Measurements from ENCODE around the gene CCDC158. TPM values are rescaled to one million over a fixed set of nuclear protein-coding genes. Genes with fewer than 3 reads are reported as not detected.
"Not testable (repeated sequence)": the region's sequence is repeated elsewhere in the genome, so short reads cannot be mapped to it uniquely, and the experiment has no call there.

The CCDC158 gene
- total RNA-seq (1 to 10 TPM in 1 of 2 donors, under 1 TPM in 1; 0.99 to 2.9 TPM), polyA plus RNA-seq (ENCODE audit: insufficient read length in 2 of 2) (1 to 10 TPM; 1.2 to 1.5 TPM)
- long read RNA-seq, donor 1: 0 reads
- long read RNA-seq, donor 2: 0 reads
- long read RNA-seq, donor 3: 0 reads
- long read RNA-seq, donor 4: 0 reads

- H3K27ac ChIP-seq (ENCODE audit: low read depth, low read length): no peak within 1 kb of the TSS
Measured at GRCh38 chr4:76420762-76421581, at the start of gene CCDC158. Gene CCDC158 (minus strand): TSS chr4:76421141. CDS start chr4:76403207, 17,934 bp downstream.

GRCh38 chr4:76470532-76470931 lies 49.6 kb upstream of the CCDC158 start:
- Histone ChIP-seq H3K36me3 (ENCODE audit: control insufficient read depth, insufficient read depth, low read length) (no peaks in the 10 kb centered on the region), H3K27ac (ENCODE audit: low read depth, low read length) (peak overlapping the region; percentile 67), H3K4me1 (ENCODE audit: control insufficient read depth, insufficient read depth, low read length) (peaks cover 7% of the 10 kb centered on the region), H3K9me3 (ENCODE audit: control insufficient read depth, insufficient read depth, low read length) (no peaks in the 10 kb centered on the region), H3K4me3 (ENCODE audit: low read depth, low read length) (no peak overlapping the region), H3K27me3 (ENCODE audit: control insufficient read depth, insufficient read depth, low read length) (no peaks in the 10 kb centered on the region)
- WGBS (ENCODE audit: insufficient coverage): no CpG with 5 or more reads among the region's 1 CpG
- peak in 2 of 6 donors; percentile 73 to 82 for DNase-seq (ENCODE audit: low read depth in 4 of 6, low spot score in 6 of 6)

More at GRCh38 chr4:76420762-76421581, at the start of gene CCDC158:
- Histone ChIP-seq H3K27me3 (ENCODE audit: control insufficient read depth, insufficient read depth, low read length) (no peaks in the 10 kb centered on the region), H3K4me1 (ENCODE audit: control insufficient read depth, insufficient read depth, low read length) (peaks cover 13% of the 10 kb centered on the region), H3K9me3 (ENCODE audit: control insufficient read depth, insufficient read depth, low read length) (no peaks in the 10 kb centered on the region), H3K36me3 (ENCODE audit: control insufficient read depth, insufficient read depth, low read length) (no peaks in the 10 kb centered on the region), H3K4me3 (ENCODE audit: low read depth, low read length) (peak within 1 kb of the TSS; percentile 38)
- DNase-seq (ENCODE audit: low read depth in 4 of 6, low spot score in 6 of 6): peak in 3 of 6 donors; percentile 12 to 60 (median 52)
- WGBS (ENCODE audit: insufficient coverage): 12% methylated on average over 76 of the region's 79 CpGs

- Histone ChIP-seq H3K27ac (ENCODE audit: low read depth, low read length) (peak overlapping the region; percentile 67), H3K4me3 (ENCODE audit: low read depth, low read length) (no peak overlapping the region), H3K36me3 (ENCODE audit: control insufficient read depth, insufficient read depth, low read length) (no peaks in the 10 kb centered on the region), H3K4me1 (ENCODE audit: control insufficient read depth, insufficient read depth, low read length) (peaks cover 7% of the 10 kb centered on the region), H3K27me3 (ENCODE audit: control insufficient read depth, insufficient read depth, low read length) (no peaks in the 10 kb centered on the region), H3K9me3 (ENCODE audit: control insufficient read depth, insufficient read depth, low read length) (no peaks in the 10 kb centered on the region)
- DNase-seq (ENCODE audit: low read depth in 4 of 6, low spot score in 6 of 6): no peak
Measured at GRCh38 chr4:76470064-76470463, 49.1 kb upstream of the CCDC158 start.

GRCh38 chr4:76463568-76463967 lies 42.6 kb upstream of the CCDC158 start:
- Histone ChIP-seq H3K4me3 (ENCODE audit: low read depth, low read length) (no peak overlapping the region), H3K27me3 (ENCODE audit: control insufficient read depth, insufficient read depth, low read length) (no peaks in the 10 kb centered on the region), H3K4me1 (ENCODE audit: control insufficient read depth, insufficient read depth, low read length) (peaks cover 2% of the 10 kb centered on the region), H3K9me3 (ENCODE audit: control insufficient read depth, insufficient read depth, low read length) (peaks cover 13% of the 10 kb centered on the region), H3K36me3 (ENCODE audit: control insufficient read depth, insufficient read depth, low read length) (no peaks in the 10 kb centered on the region), H3K27ac (ENCODE audit: low read depth, low read length) (no peak overlapping the region)
- WGBS (ENCODE audit: insufficient coverage): 100% methylated on average over 2 of the region's 2 CpGs
- no peak for DNase-seq (ENCODE audit: low read depth in 4 of 6, low spot score in 6 of 6)

GRCh38 chr4:76459291-76459723 lies 38.4 kb upstream of the CCDC158 start:
- Histone ChIP-seq H3K27ac (ENCODE audit: low read depth, low read length) (peak overlapping the region; percentile 73), H3K36me3 (ENCODE audit: control insufficient read depth, insufficient read depth, low read length) (no peaks in the 10 kb centered on the region), H3K4me3 (ENCODE audit: low read depth, low read length) (no peak overlapping the region), H3K4me1 (ENCODE audit: control insufficient read depth, insufficient read depth, low read length) (no peaks in the 10 kb centered on the region), H3K9me3 (ENCODE audit: control insufficient read depth, insufficient read depth, low read length) (peaks cover 13% of the 10 kb centered on the region), H3K27me3 (ENCODE audit: control insufficient read depth, insufficient read depth, low read length) (no peaks in the 10 kb centered on the region)
- DNase-seq (ENCODE audit: low read depth in 4 of 6, low spot score in 6 of 6): peak in 2 of 6 donors; percentile 76 to 83
- WGBS (ENCODE audit: insufficient coverage): 20% methylated on average over 9 of the region's 11 CpGs

GRCh38 chr4:76458825-76459224 lies 37.9 kb upstream of the CCDC158 start:
- Histone ChIP-seq H3K9me3 (ENCODE audit: control insufficient read depth, insufficient read depth, low read length) (peaks cover 8% of the 10 kb centered on the region), H3K4me3 (ENCODE audit: low read depth, low read length) (no peak overlapping the region), H3K36me3 (ENCODE audit: control insufficient read depth, insufficient read depth, low read length) (no peaks in the 10 kb centered on the region), H3K27me3 (ENCODE audit: control insufficient read depth, insufficient read depth, low read length) (no peaks in the 10 kb centered on the region), H3K4me1 (ENCODE audit: control insufficient read depth, insufficient read depth, low read length) (no peaks in the 10 kb centered on the region), H3K27ac (ENCODE audit: low read depth, low read length) (peak overlapping the region; percentile 73)
- WGBS (ENCODE audit: insufficient coverage): no CpG with 5 or more reads among the region's 3 CpGs
- DNase-seq (ENCODE audit: low read depth in 4 of 6, low spot score in 6 of 6): peak in 2 of 6 donors; percentile 55 to 71

- WGBS (ENCODE audit: insufficient coverage): no CpG with 5 or more reads among the region's 2 CpGs
- no peak for DNase-seq (ENCODE audit: low read depth in 4 of 6, low spot score in 6 of 6)
- Histone ChIP-seq H3K4me1 (ENCODE audit: control insufficient read depth, insufficient read depth, low read length) (no peaks in the 10 kb centered on the region), H3K4me3 (ENCODE audit: low read depth, low read length) (no peak overlapping the region), H3K9me3 (ENCODE audit: control insufficient read depth, insufficient read depth, low read length) (peaks cover 4% of the 10 kb centered on the region), H3K27ac (ENCODE audit: low read depth, low read length) (no peak overlapping the region), H3K27me3 (ENCODE audit: control insufficient read depth, insufficient read depth, low read length) (no peaks in the 10 kb centered on the region), H3K36me3 (ENCODE audit: control insufficient read depth, insufficient read depth, low read length) (no peaks in the 10 kb centered on the region)
Measured at GRCh38 chr4:76458297-76458696, 37.4 kb upstream of the CCDC158 start.

GRCh38 chr4:76457885-76458284 lies 36.9 kb upstream of the CCDC158 start:
- no peaks in the 10 kb centered on the region for H3K27me3 ChIP-seq (ENCODE audit: control insufficient read depth, insufficient read depth, low read length)
- no peak overlapping the region for H3K4me3 ChIP-seq (ENCODE audit: low read depth, low read length)
- no peak for DNase-seq (ENCODE audit: low read depth in 4 of 6, low spot score in 6 of 6)
- H3K27ac ChIP-seq (ENCODE audit: low read depth, low read length): no peak overlapping the region
- H3K4me1 ChIP-seq (ENCODE audit: control insufficient read depth, insufficient read depth, low read length): no peaks in the 10 kb centered on the region
- peaks cover 3% of the 10 kb centered on the region for H3K9me3 ChIP-seq (ENCODE audit: control insufficient read depth, insufficient read depth, low read length)
- WGBS (ENCODE audit: insufficient coverage): 91% methylated on average over 4 of the region's 7 CpGs
- no peaks in the 10 kb centered on the region for H3K36me3 ChIP-seq (ENCODE audit: control insufficient read depth, insufficient read depth, low read length)

GRCh38 chr4:76454073-76454472 lies 33.1 kb upstream of the CCDC158 start:
- WGBS (ENCODE audit: insufficient coverage): 90% methylated on average over 2 of the region's 6 CpGs
- DNase-seq (ENCODE audit: low read depth in 4 of 6, low spot score in 6 of 6): not testable (repeated sequence)

GRCh38 chr4:76453232-76453631 lies 32.3 kb upstream of the CCDC158 start:
- no peak for DNase-seq (ENCODE audit: low read depth in 4 of 6, low spot score in 6 of 6)
- WGBS (ENCODE audit: insufficient coverage): 100% methylated on average over 1 of the region's 2 CpGs
- no peak overlapping the region for H3K4me3 ChIP-seq (ENCODE audit: low read depth, low read length)
- H3K4me1 ChIP-seq (ENCODE audit: control insufficient read depth, insufficient read depth, low read length): peaks cover 3% of the 10 kb centered on the region
- H3K36me3 ChIP-seq (ENCODE audit: control insufficient read depth, insufficient read depth, low read length): no peaks in the 10 kb centered on the region
- no peaks in the 10 kb centered on the region for H3K27me3 ChIP-seq (ENCODE audit: control insufficient read depth, insufficient read depth, low read length)
- H3K9me3 ChIP-seq (ENCODE audit: control insufficient read depth, insufficient read depth, low read length): no peaks in the 10 kb centered on the region
- no peak overlapping the region for H3K27ac ChIP-seq (ENCODE audit: low read depth, low read length)

More at GRCh38 chr4:76454073-76454472, 33.1 kb upstream of the CCDC158 start:
- H3K27ac ChIP-seq (ENCODE audit: low read depth, low read length); H3K27me3 ChIP-seq (ENCODE audit: control insufficient read depth, insufficient read depth, low read length); H3K9me3 ChIP-seq (ENCODE audit: control insufficient read depth, insufficient read depth, low read length); H3K36me3 ChIP-seq (ENCODE audit: control insufficient read depth, insufficient read depth, low read length); H3K4me3 ChIP-seq (ENCODE audit: low read depth, low read length); H3K4me1 ChIP-seq (ENCODE audit: control insufficient read depth, insufficient read depth, low read length): not testable (repeated sequence)
